Heart left ventricle (tissue), 13 donors: ENCODE data around the gene SPATA25.

Source experiments
- CTCF ChIP-seq, 12 donors: fragments of 200-600 bp; sonication (generic) in 4 of 12; IDR thresholded peaks; one replicate each; pipeline versions ENCODE4 v1.5.0 to v1.8.0; 2018 to 2022; ENCODE audit warnings: antibody characterized with exemption in 12 of 12, mild to moderate bottlenecking in 5 of 12
- POLR2A ChIP-seq, 2 donors: fragments of 450-650 bp; IDR thresholded peaks; one replicate each; pipeline ENCODE4 v1.6.1; 2017; ENCODE audit warnings: antibody characterized with exemption in 2 of 2, mild to moderate bottlenecking in 2 of 2, moderate library complexity in 2 of 2
- donor health status: ischemic (EF 13 %, LVEDD 7.1; RV severe dilation, severe dysfunction).
- donor health status: DM: no; HTN: yes; CAD: no.
- donor health status: DM: no; HTN: no; CAD: no.
- donor health status: ischemic (EF 25% LVEDD 6.9; RV normal size, moderate dysfunction).
- donor health status: ischemic (EF 25% LVEDD 5.7; RV mildly dilated, moderate dysfunction).
- donor health status: ischemic (EF 35%, LVEDD 5.7; RV mildly dilated, moderate dysfunction).
- donor health status: nonischemic (EF 11% LVEDD 7.7; RV severe dilation, severe dysfunction).
- donor health status: DM: yes; HTN: yes; CAD: no.
- donor health status: PGD.
- donor health status: ischemic (EF 29% LVEDD 5.4; RV normal size, mild dysfunction).
- donor health status: nonischemic (EF 23%, LVEDD 6.1; RV moderate dilation, normal function).

GRCh38 chr20:45860560-45861220 is 26.7 kb downstream of the SPATA25 start:
- TF ChIP-seq CTCF (IDR thresholded peaks at IDR 0.05) (no peak), POLR2A (IDR thresholded peaks at IDR 0.05) (no peak)
